OCI-LY1 (cell line): Measurements from ENCODE around the gene CCNQ.

Experiments
- EZH2 ChIP-seq: fragments of 200-600 bp; sonication (generic), shearing (Covaris generic); IDR thresholded peaks from 2 replicates; pipeline ENCODE4 v1.8.0; 2017; ENCODE audit warnings: borderline replicate concordance, mixed run types, mild to moderate bottlenecking, antibody characterized with exemption, low read length, moderate library complexity, mixed read lengths
- TF ChIP-seq, protein P1 (sequence below): fragments of 200-600 bp; sonication (generic), shearing (Covaris generic); IDR thresholded peaks from 2 replicates; pipeline ENCODE4 v1.5.1; 2017; ENCODE audit warnings: mild to moderate bottlenecking, antibody characterized with exemption, low read length, moderate library complexity, mixed read lengths

DNA sequence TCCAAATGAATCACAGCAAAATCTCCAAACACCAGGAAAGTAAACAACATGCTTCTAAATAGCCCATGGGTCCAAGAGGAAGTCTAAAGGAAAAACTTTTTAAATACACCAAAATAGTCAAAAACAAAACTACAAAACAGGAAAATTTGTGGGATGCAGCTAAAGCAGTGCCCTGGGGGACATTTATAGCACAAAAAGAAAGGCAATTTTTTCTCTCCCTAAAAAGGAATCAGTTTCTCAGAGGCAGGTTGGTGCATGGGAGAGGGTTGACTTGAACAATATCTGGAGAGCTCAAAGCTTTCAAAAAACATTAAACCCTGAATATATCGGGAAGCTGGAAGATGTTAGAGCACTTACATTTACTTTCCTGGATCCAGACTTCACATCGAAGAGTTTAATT, 32.4 kb upstream of the CCNQ start:
- TF ChIP-seq, protein P1, sequence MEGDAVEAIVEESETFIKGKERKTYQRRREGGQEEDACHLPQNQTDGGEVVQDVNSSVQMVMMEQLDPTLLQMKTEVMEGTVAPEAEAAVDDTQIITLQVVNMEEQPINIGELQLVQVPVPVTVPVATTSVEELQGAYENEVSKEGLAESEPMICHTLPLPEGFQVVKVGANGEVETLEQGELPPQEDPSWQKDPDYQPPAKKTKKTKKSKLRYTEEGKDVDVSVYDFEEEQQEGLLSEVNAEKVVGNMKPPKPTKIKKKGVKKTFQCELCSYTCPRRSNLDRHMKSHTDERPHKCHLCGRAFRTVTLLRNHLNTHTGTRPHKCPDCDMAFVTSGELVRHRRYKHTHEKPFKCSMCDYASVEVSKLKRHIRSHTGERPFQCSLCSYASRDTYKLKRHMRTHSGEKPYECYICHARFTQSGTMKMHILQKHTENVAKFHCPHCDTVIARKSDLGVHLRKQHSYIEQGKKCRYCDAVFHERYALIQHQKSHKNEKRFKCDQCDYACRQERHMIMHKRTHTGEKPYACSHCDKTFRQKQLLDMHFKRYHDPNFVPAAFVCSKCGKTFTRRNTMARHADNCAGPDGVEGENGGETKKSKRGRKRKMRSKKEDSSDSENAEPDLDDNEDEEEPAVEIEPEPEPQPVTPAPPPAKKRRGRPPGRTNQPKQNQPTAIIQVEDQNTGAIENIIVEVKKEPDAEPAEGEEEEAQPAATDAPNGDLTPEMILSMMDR = no peak
- no peak for TF ChIP-seq EZH2
